Activated T-helper 2 cell treated with anti-CD3 and anti-CD28 coated beads, Interferon-gamma antibody, Interleukin-2, Interleukin-4, amounts not matched to agents 10 μg/mL and 5 μg/mL and 100 μg/mL, durations not matched to agents 14 hours and 24 hours and 36 hours (primary cell): Measurements from ENCODE around the gene PMAIP1. TPM values are rescaled to one million over a fixed set of nuclear protein-coding genes. Genes with fewer than 3 reads are reported as not detected.
"Not testable (repeated sequence)": the region's sequence is repeated elsewhere in the genome, so short reads cannot be mapped to it uniquely, and the experiment has no call there.

Experiments
- DNase-seq: peaks from one replicate; pipeline ENCODE4 v3.0.0; 2021; ENCODE audit warnings: low spot score
- H3K27ac Mint-ChIP-seq: one replicate; pipeline ENCODE4 v1.8.0; 2021; ENCODE audit warnings: mixed read lengths
- H3K27me3 Mint-ChIP-seq: one replicate; pipeline ENCODE4 v1.8.0; 2021; ENCODE audit warnings: low read depth, mixed read lengths
- H3K36me3 Mint-ChIP-seq: one replicate; pipeline ENCODE4 v1.8.0; 2021; ENCODE audit warnings: low read depth, mixed read lengths
- H3K4me1 Mint-ChIP-seq: one replicate; pipeline ENCODE4 v1.8.0; 2021; ENCODE audit warnings: low read depth, mixed read lengths
- H3K4me3 Mint-ChIP-seq: one replicate; pipeline ENCODE4 v1.8.0; 2021; ENCODE audit warnings: low read depth, mild to moderate bottlenecking, moderate library complexity, mixed read lengths
- H3K9me3 Mint-ChIP-seq: one replicate; pipeline ENCODE4 v1.8.0; 2021; ENCODE audit warnings: mixed read lengths
- intact Hi-C: fragments of 100-400 bp; cut with micrococcal nuclease; formaldehyde crosslinking; loops from one replicate; pipeline ENCODE4 v1.15.1; 2023
- total RNA-seq: library from RNA; stranded (reverse); gene quantifications from 2 replicates; pipeline ENCODE4 v1.2.3, GENCODE V29; 2022

Gene PMAIP1
- total RNA-seq, 1 donor from 2014 or later, result 41.8 TPM

- Mint-ChIP-seq H3K36me3 (no peaks in the 10 kb centered on the region), H3K27ac (no peak overlapping the region)
Measured at GRCh38 chr18:59871711-59872362, 28.0 kb upstream of the PMAIP1 start.

GRCh38 chr18:59873641-59874040 lies 26.2 kb upstream of the PMAIP1 start:
- H3K4me3 Mint-ChIP-seq, result no peak overlapping the region
- no peak overlapping the region for H3K27ac Mint-ChIP-seq
- H3K4me1 Mint-ChIP-seq, result peaks cover 31% of the 10 kb centered on the region
- no peaks in the 10 kb centered on the region for H3K36me3 Mint-ChIP-seq
- DNase-seq, result no peak
- H3K27me3 Mint-ChIP-seq, result no peaks in the 10 kb centered on the region
- intact Hi-C loops, result loop anchor here (5.0 kb wide), 1 partner anchor 36 kb away; no protein-coding TSS in a partner anchor
- H3K9me3 Mint-ChIP-seq, result no peaks in the 10 kb centered on the region

More at GRCh38 chr18:59871711-59872362, 28.0 kb upstream of the PMAIP1 start:
- no peak overlapping the region for H3K4me3 Mint-ChIP-seq
- intact Hi-C loops, result loop anchor here (5.0 kb wide), 1 partner anchor 35 kb away; no protein-coding TSS in a partner anchor
- H3K9me3 Mint-ChIP-seq, result no peaks in the 10 kb centered on the region
- no peaks in the 10 kb centered on the region for H3K27me3 Mint-ChIP-seq
- peaks cover 29% of the 10 kb centered on the region for H3K4me1 Mint-ChIP-seq
- no peak for DNase-seq

- H3K27ac Mint-ChIP-seq, result no peak overlapping the region
- no peaks in the 10 kb centered on the region for H3K27me3 Mint-ChIP-seq
- no peaks in the 10 kb centered on the region for H3K9me3 Mint-ChIP-seq
- H3K36me3 Mint-ChIP-seq, result no peaks in the 10 kb centered on the region
- H3K4me3 Mint-ChIP-seq, result no peak overlapping the region
- peaks cover 33% of the 10 kb centered on the region for H3K4me1 Mint-ChIP-seq
- DNase-seq, result no peak
- intact Hi-C loops, result loop anchor here (5.0 kb wide), 1 partner anchor 37 kb away; no protein-coding TSS in a partner anchor
Measured at GRCh38 chr18:59874166-59874565, 25.6 kb upstream of the PMAIP1 start.

GRCh38 chr18:59876310-59876626 lies 23.5 kb upstream of the PMAIP1 start:
- no peak overlapping the region for H3K27ac Mint-ChIP-seq
- no peaks in the 10 kb centered on the region for H3K9me3 Mint-ChIP-seq
- no peaks in the 10 kb centered on the region for H3K36me3 Mint-ChIP-seq

GRCh38 chr18:59877361-59877760 lies 22.4 kb upstream of the PMAIP1 start:
- Mint-ChIP-seq H3K36me3 (no peaks in the 10 kb centered on the region), H3K4me3 (no peak overlapping the region), H3K27ac (no peak overlapping the region), H3K9me3 (no peaks in the 10 kb centered on the region), H3K4me1 (peaks cover 39% of the 10 kb centered on the region), H3K27me3 (no peaks in the 10 kb centered on the region)
- intact Hi-C loops, result no loop called here
- no peak for DNase-seq

More at GRCh38 chr18:59876310-59876626, 23.5 kb upstream of the PMAIP1 start:
- H3K4me3 Mint-ChIP-seq, result no peak overlapping the region
- intact Hi-C loops, result loop anchor here (1.0 kb wide), 2 partner anchors 9 to 51 kb away; no protein-coding TSS in a partner anchor
- peaks cover 31% of the 10 kb centered on the region for H3K4me1 Mint-ChIP-seq
- H3K27me3 Mint-ChIP-seq, result no peaks in the 10 kb centered on the region
- no peak for DNase-seq

GRCh38 chr18:59878644-59879043 lies 21.2 kb upstream of the PMAIP1 start:
- no peaks in the 10 kb centered on the region for H3K9me3 Mint-ChIP-seq
- H3K27ac Mint-ChIP-seq, result no peak overlapping the region
- no peak for DNase-seq
- H3K4me1 Mint-ChIP-seq, result peaks cover 41% of the 10 kb centered on the region
- intact Hi-C loops, result no loop called here
- H3K27me3 Mint-ChIP-seq, result no peaks in the 10 kb centered on the region
- no peaks in the 10 kb centered on the region for H3K36me3 Mint-ChIP-seq
- H3K4me3 Mint-ChIP-seq, result no peak overlapping the region

GRCh38 chr18:59881728-59882656 lies 17.8 kb upstream of the PMAIP1 start:
- peaks cover 48% of the 10 kb centered on the region for H3K4me1 Mint-ChIP-seq

GRCh38 chr18:59884351-59884750 lies 15.4 kb upstream of the PMAIP1 start:
- intact Hi-C loops, result no loop called here
- Mint-ChIP-seq H3K27ac (no peak overlapping the region), H3K27me3 (no peaks in the 10 kb centered on the region), H3K4me1 (peaks cover 44% of the 10 kb centered on the region), H3K9me3 (no peaks in the 10 kb centered on the region), H3K36me3 (peaks cover 3% of the 10 kb centered on the region), H3K4me3 (no peak overlapping the region)
- DNase-seq, result no peak

More at GRCh38 chr18:59881728-59882656, 17.8 kb upstream of the PMAIP1 start:
- no peak for DNase-seq
- Mint-ChIP-seq H3K27me3 (no peaks in the 10 kb centered on the region), H3K4me3 (no peak overlapping the region), H3K27ac (peak overlapping the region; percentile 56), H3K9me3 (no peaks in the 10 kb centered on the region), H3K36me3 (no peaks in the 10 kb centered on the region)
- intact Hi-C loops, result loop anchor here (1.0 kb wide), 1 partner anchor 17 kb away; the partner anchor contains the start of gene PMAIP1

- peak overlapping the region; percentile 21 for H3K4me3 Mint-ChIP-seq
- H3K36me3 Mint-ChIP-seq, result peaks cover 3% of the 10 kb centered on the region
- DNase-seq, result peak; percentile 33
- H3K27ac Mint-ChIP-seq, result peak overlapping the region; percentile 11
- intact Hi-C loops, result loop anchor here (1.0 to 5.0 kb wide), 4 partner anchors 9 to 38 kb away; partner anchors contain the start of gene PMAIP1
- H3K9me3 Mint-ChIP-seq, result no peaks in the 10 kb centered on the region
- no peaks in the 10 kb centered on the region for H3K27me3 Mint-ChIP-seq
- H3K4me1 Mint-ChIP-seq, result peaks cover 44% of the 10 kb centered on the region
Measured at GRCh38 chr18:59885579-59886163, 14.1 kb upstream of the PMAIP1 start.

- not testable (repeated sequence) for H3K36me3 Mint-ChIP-seq, DNase-seq, H3K27me3 Mint-ChIP-seq, H3K4me3 Mint-ChIP-seq, H3K9me3 Mint-ChIP-seq
- intact Hi-C loops, result loop anchor here (1.0 to 5.0 kb wide), 2 partner anchors 13 to 36 kb away; partner anchors contain the start of gene PMAIP1
- H3K27ac Mint-ChIP-seq, result peak overlapping the region; percentile 47
- H3K4me1 Mint-ChIP-seq, result peaks cover 43% of the 10 kb centered on the region
Measured at GRCh38 chr18:59886399-59886798, 13.4 kb upstream of the PMAIP1 start.

- Mint-ChIP-seq H3K4me1 (peaks cover 6% of the 10 kb centered on the region), H3K36me3 (peaks cover 3% of the 10 kb centered on the region), H3K27me3 (no peaks in the 10 kb centered on the region), H3K9me3 (no peaks in the 10 kb centered on the region), H3K27ac (no peak overlapping the region), H3K4me3 (no peak overlapping the region)
- DNase-seq, result no peak
- intact Hi-C loops, result no loop called here
Measured at GRCh38 chr18:59892123-59892522, 7.7 kb upstream of the PMAIP1 start.

GRCh38 chr18:59893971-59894370 lies 5.8 kb upstream of the PMAIP1 start:
- Mint-ChIP-seq H3K36me3 (peaks cover 5% of the 10 kb centered on the region), H3K27me3 (no peaks in the 10 kb centered on the region), H3K9me3 (no peaks in the 10 kb centered on the region), H3K4me1 (peaks cover 10% of the 10 kb centered on the region), H3K4me3 (no peak overlapping the region), H3K27ac (no peak overlapping the region)
- no peak for DNase-seq
- intact Hi-C loops, result no loop called here
